Spleen (tissue), 7 donors: ENCODE results near the gene MTERF4.

Experiments used
- CTCF ChIP-seq, 11 experiments: fragments of 200-600 bp in 7 of 11; fragments of 450-650 bp in 4 of 11; sonication (generic) in 4 of 11; IDR thresholded peaks in 8 of 11; conservative IDR thresholded peaks in 3 of 11; 1 replicate in 7 of 11; 2 replicates in 4 of 11; pipeline versions ENCODE4 v1.4.0 to v1.8.0; 2016 to 2021; ENCODE audit warnings: antibody characterized with exemption in 11 of 11, inconsistent platforms in 4 of 11, mild to moderate bottlenecking in 1 of 11
- POLR2A ChIP-seq, 3 donors: fragments of 450-650 bp; IDR thresholded peaks; one replicate each; pipeline ENCODE4 v1.5.1; 2017; ENCODE audit warnings: antibody characterized with exemption in 3 of 3, mild to moderate bottlenecking in 1 of 3
- POLR2AphosphoS5 ChIP-seq, 3 donors: sonication (generic); formaldehyde crosslinking; IDR thresholded peaks; one replicate each; pipeline ENCODE4 v1.5.1; 2017; ENCODE audit warnings: antibody characterized with exemption in 3 of 3
- donor health status: DM: no; HTN: no; CAD: no; lungs with moderate emphysema.
- donor health status: DM: no; HTN: no; CAD: no.
- donor health status: DM: no; HTN: no; CAD: no.

- peak; percentile 22 to 68 (median 50) for TF ChIP-seq POLR2AphosphoS5 (IDR thresholded peaks at IDR 0.05)
- TF ChIP-seq CTCF (IDR thresholded peaks at IDR 0.05 in 8 of 11, conservative IDR thresholded peaks at IDR 0.05 in 3 of 11), result no peak
- no peak for TF ChIP-seq POLR2A (IDR thresholded peaks at IDR 0.05)
Measured at GRCh38 chr2:241129086-241129871, 27.2 kb upstream of the MTERF4 start.
